Upper lobe of left lung (tissue), 4 donors: Measurements from ENCODE around the gene ITFG2.

Experiments
- CTCF ChIP-seq, 6 experiments: fragments of 450-650 bp in 4 of 6; fragments of 200-600 bp in 2 of 6; sonication (generic) in 2 of 6; IDR thresholded peaks; one replicate each; pipeline ENCODE4 v1.5.1; 2016 to 2019; ENCODE audit warnings: antibody characterized with exemption in 6 of 6
- EP300 ChIP-seq, 4 donors: sonication (generic); formaldehyde crosslinking; IDR thresholded peaks; one replicate each; pipeline ENCODE4 v1.5.1; 2017; ENCODE audit warnings: antibody characterized with exemption in 4 of 4, control low read depth in 2 of 4
- POLR2A ChIP-seq, 4 donors: fragments of 450-650 bp; IDR thresholded peaks; one replicate each; pipeline ENCODE4 v1.5.1; 2016 to 2017; ENCODE audit warnings: antibody characterized with exemption in 4 of 4, mild to moderate bottlenecking in 2 of 4
- POLR2AphosphoS5 ChIP-seq, 2 donors: sonication (generic); formaldehyde crosslinking; IDR thresholded peaks; one replicate each; pipeline ENCODE4 v1.5.1; 2017; ENCODE audit warnings: antibody characterized with exemption in 2 of 2

GRCh38 chr12:2791089-2791488, 21.4 kb upstream of the ITFG2 start:
- TF ChIP-seq CTCF (IDR thresholded peaks at IDR 0.05) = no peak
- TF ChIP-seq EP300 (IDR thresholded peaks at IDR 0.05) = no peak
- TF ChIP-seq POLR2A (IDR thresholded peaks at IDR 0.05) = no peak
- no peak for TF ChIP-seq POLR2AphosphoS5 (IDR thresholded peaks at IDR 0.05)
